Transverse colon (tissue), 4 donors: ENCODE data around the gene CDHR3. TPM values are rescaled to one million over a fixed set of nuclear protein-coding genes. Genes with fewer than 3 reads are reported as not detected.

Experiments
- DNase-seq: peaks from one replicate; pipeline ENCODE4 v3.0.0-alpha.2; 2019
- H3K27ac ChIP-seq, 4 donors: fragments of 200-600 bp; sonication (generic); 2 replicates each; pipeline ENCODE4 v1.5.1; 2016 to 2018; ENCODE audit warnings: inconsistent platforms in 4 of 4
- H3K27me3 ChIP-seq: fragments of 200-600 bp; sonication (generic); 2 replicates; pipeline ENCODE4 v1.5.1; 2017; ENCODE audit warnings: inconsistent platforms
- H3K36me3 ChIP-seq, 4 donors: fragments of 200-600 bp; sonication (generic); 2 replicates each; pipeline ENCODE4 v1.5.1; 2017 to 2019; ENCODE audit warnings: inconsistent platforms in 4 of 4
- H3K4me1 ChIP-seq, 4 donors: fragments of 200-600 bp; sonication (generic); 2 replicates each; pipeline ENCODE4 v1.5.1; 2017 to 2020; ENCODE audit warnings: inconsistent platforms in 4 of 4
- H3K4me3 ChIP-seq, 4 donors: fragments of 200-600 bp; sonication (generic); 1 replicate in 1 of 4; 2 replicates in 3 of 4; pipeline versions ENCODE4 v1.5.1 to v1.6.1; 2017 to 2019; ENCODE audit warnings: inconsistent platforms in 4 of 4
- H3K9me3 ChIP-seq, 2 donors: fragments of 200-600 bp; sonication (generic); 2 replicates each; pipeline ENCODE4 v1.5.1; 2017 to 2019; ENCODE audit warnings: inconsistent platforms in 2 of 2
- EP300 ChIP-seq: sonication (generic); formaldehyde crosslinking; IDR thresholded peaks from one replicate; pipeline ENCODE4 v1.6.1; 2017; ENCODE audit warnings: antibody characterized with exemption, low read depth
- POLR2A ChIP-seq: fragments of 450-650 bp; IDR thresholded peaks from one replicate; pipeline ENCODE4 v1.6.1; 2016; ENCODE audit warnings: antibody characterized with exemption, mild to moderate bottlenecking, moderate library complexity
- POLR2AphosphoS5 ChIP-seq, 3 donors: sonication (generic); formaldehyde crosslinking; IDR thresholded peaks; one replicate each; pipeline ENCODE4 v1.6.1; 2016; ENCODE audit warnings: antibody characterized with exemption in 3 of 3
- WGBS, 2 donors: methylation state at CpG; one replicate each; pipeline ENCODE4 v1.1.5; 2018; ENCODE audit warnings: low coverage in 1 of 2; 5-methylcytosine and 5-hydroxymethylcytosine counted together
- in situ Hi-C, 4 donors: fragments of 200-750 bp; cut with MboI; loops; one replicate each; pipeline versions ENCODE4 v1.15.0 to v1.15.1; 2017; ENCODE audit warnings: low sequenced_read_pairs in 3 of 4, low pct_ligation_motif_present in 1 of 4, low pct_unique_long_range_greater_than_20kb in 1 of 4
- intact Hi-C: fragments of 100-400 bp; cut with DNase I; formaldehyde crosslinking; loops from one replicate; pipeline ENCODE4 v1.15.1; 2023; ENCODE audit warnings: low total_unique reads
- total RNA-seq, 4 donors: library from RNA; depleted of rRNA; stranded (reverse); fragments of >200 nt; gene quantifications; one replicate each; pipeline ENCODE4 v1.1.0, GENCODE V29; 2016
- TF ChIP-seq, protein P1 (sequence below), 5 experiments: fragments of 200-600 bp in 3 of 5; fragments of 450-650 bp in 2 of 5; sonication (generic) in 3 of 5; IDR thresholded peaks; 1 replicate in 2 of 5; 2 replicates in 3 of 5; pipeline ENCODE4 v1.5.1; 2016 to 2017; ENCODE audit warnings: antibody characterized with exemption in 5 of 5, inconsistent platforms in 3 of 5, mild to moderate bottlenecking in 2 of 5, moderate library complexity in 1 of 5

CDHR3 gene
- total RNA-seq, 4 donors from 2014 or later: 7.6 to 34.4 (median 29.1) TPM

DNA sequence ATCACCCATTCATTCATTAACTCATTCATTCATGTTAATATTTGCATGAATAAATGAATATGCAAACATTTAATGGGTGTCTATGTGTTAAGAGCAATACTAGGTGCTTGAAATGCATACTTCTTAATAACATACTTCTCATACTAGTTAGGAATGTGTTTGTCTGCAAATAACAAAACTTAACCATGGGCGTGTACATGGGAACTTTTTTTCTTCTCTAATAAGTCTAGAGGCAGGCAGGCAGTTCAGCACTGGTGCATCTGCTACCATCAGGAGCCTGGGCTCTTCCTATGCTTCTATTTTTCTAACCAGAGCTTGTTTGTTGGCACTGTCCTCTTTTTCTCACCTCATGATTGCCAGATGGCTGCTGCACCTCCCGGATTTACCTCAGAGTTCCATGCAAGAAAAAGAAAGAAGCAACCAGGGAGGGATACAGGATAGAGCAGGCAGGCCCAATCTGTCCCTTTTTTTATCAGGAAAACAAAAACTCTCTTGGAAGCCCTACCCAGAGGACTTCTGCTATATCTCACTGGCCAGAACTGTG is 22.7 kb downstream of the CDHR3 start:
- Histone ChIP-seq H3K36me3 (no peaks in the 10 kb centered on the region), H3K9me3 (no peaks in the 10 kb centered on the region), H3K4me3 (no peak overlapping the region), H3K4me1 (no peaks in the 10 kb centered on the region), H3K27ac (no peak overlapping the region), H3K27me3 (no peaks in the 10 kb centered on the region)
- TF ChIP-seq, protein P1, sequence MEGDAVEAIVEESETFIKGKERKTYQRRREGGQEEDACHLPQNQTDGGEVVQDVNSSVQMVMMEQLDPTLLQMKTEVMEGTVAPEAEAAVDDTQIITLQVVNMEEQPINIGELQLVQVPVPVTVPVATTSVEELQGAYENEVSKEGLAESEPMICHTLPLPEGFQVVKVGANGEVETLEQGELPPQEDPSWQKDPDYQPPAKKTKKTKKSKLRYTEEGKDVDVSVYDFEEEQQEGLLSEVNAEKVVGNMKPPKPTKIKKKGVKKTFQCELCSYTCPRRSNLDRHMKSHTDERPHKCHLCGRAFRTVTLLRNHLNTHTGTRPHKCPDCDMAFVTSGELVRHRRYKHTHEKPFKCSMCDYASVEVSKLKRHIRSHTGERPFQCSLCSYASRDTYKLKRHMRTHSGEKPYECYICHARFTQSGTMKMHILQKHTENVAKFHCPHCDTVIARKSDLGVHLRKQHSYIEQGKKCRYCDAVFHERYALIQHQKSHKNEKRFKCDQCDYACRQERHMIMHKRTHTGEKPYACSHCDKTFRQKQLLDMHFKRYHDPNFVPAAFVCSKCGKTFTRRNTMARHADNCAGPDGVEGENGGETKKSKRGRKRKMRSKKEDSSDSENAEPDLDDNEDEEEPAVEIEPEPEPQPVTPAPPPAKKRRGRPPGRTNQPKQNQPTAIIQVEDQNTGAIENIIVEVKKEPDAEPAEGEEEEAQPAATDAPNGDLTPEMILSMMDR (IDR thresholded peaks at IDR 0.05): no peak
- TF ChIP-seq EP300 (no peak), POLR2A (no peak), POLR2AphosphoS5 (IDR thresholded peaks at IDR 0.05) (no peak)
- intact Hi-C loops: loop anchor here (1.0 kb wide), 1 partner anchor 15 kb away; no protein-coding TSS in a partner anchor
- DNase-seq: no peak
- in situ Hi-C loops: no loop called here
- WGBS, 2 donors: 46 to 64% methylated on average over 2 of the region's 2 CpGs

DNA sequence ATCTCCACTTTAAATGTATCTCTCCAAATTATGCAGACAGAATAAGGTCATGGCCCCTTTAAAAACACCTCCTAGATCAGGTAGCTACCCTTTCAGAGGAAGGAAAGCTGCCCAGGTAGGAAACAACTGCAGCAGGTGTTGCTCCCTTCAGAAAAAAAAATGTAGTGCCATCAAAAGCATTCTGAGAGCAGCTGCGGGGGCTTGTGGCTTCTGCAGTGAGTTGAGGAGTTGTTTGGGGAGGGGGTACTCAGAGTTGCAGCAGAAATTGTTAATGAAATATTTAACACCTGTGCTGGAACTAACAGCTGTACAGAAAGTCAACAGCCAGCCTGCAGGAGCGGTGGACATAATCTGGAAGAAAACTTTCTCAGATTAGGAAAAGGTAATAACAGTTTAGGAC is 24.0 kb downstream of the CDHR3 start:
- H3K9me3 ChIP-seq: no peaks in the 10 kb centered on the region
- 34 to 55% methylated on average over 2 of the region's 2 CpGs for WGBS, 2 donors

GRCh38 chr7:105988276-105988675 is 25.2 kb downstream of the CDHR3 start:
- H3K27ac ChIP-seq: no peak overlapping the region
- in situ Hi-C loops: no loop called here

More for the DNA sequence above, 24.0 kb downstream of the CDHR3 start:
- Histone ChIP-seq H3K36me3 (no peaks in the 10 kb centered on the region), H3K4me1 (peaks cover 0 to 4% (median 0%) of the 10 kb centered on the region in 4 donors), H3K4me3 (no peak overlapping the region), H3K27me3 (no peaks in the 10 kb centered on the region), H3K27ac (no peak overlapping the region)
- TF ChIP-seq POLR2A (no peak), EP300 (no peak), POLR2AphosphoS5 (IDR thresholded peaks at IDR 0.05) (no peak)
- TF ChIP-seq, protein P1 (IDR thresholded peaks at IDR 0.05): no peak
- intact Hi-C loops: no loop called here
- DNase-seq: no peak
- in situ Hi-C loops: no loop called here

GRCh38 chr7:105989191-105989590 is 26.1 kb downstream of the CDHR3 start:
- in situ Hi-C loops (no loop called here), intact Hi-C loops (no loop called here)
- no peak for TF ChIP-seq EP300
- TF ChIP-seq POLR2AphosphoS5 (IDR thresholded peaks at IDR 0.05): no peak
- no peak for TF ChIP-seq POLR2A
- TF ChIP-seq, protein P1 (IDR thresholded peaks at IDR 0.05): no peak
- Histone ChIP-seq H3K4me3 (no peak overlapping the region), H3K27me3 (no peaks in the 10 kb centered on the region), H3K9me3 (no peaks in the 10 kb centered on the region), H3K4me1 (peaks cover 0 to 4% (median 0%) of the 10 kb centered on the region in 4 donors), H3K27ac (no peak overlapping the region), H3K36me3 (no peaks in the 10 kb centered on the region)
- 94 to 98% methylated on average over 2 of the region's 2 CpGs for WGBS, 2 donors
- DNase-seq: no peak

More at GRCh38 chr7:105988276-105988675, 25.2 kb downstream of the CDHR3 start:
- 72% methylated on average over 3 of the region's 3 CpGs; no CpG with 5 or more reads in 1 of the 2 donors for WGBS, 2 donors
- no peak overlapping the region for H3K4me3 ChIP-seq
- H3K9me3 ChIP-seq: no peaks in the 10 kb centered on the region
- DNase-seq: no peak
- TF ChIP-seq POLR2AphosphoS5 (IDR thresholded peaks at IDR 0.05): no peak
- TF ChIP-seq POLR2A: no peak
- TF ChIP-seq, protein P1 (IDR thresholded peaks at IDR 0.05): no peak
- TF ChIP-seq EP300: no peak
- peaks cover 0 to 4% (median 0%) of the 10 kb centered on the region in 4 donors for H3K4me1 ChIP-seq
- intact Hi-C loops: no loop called here
- H3K36me3 ChIP-seq: no peaks in the 10 kb centered on the region
- H3K27me3 ChIP-seq: no peaks in the 10 kb centered on the region
